Keratinocyte (primary cell): Measurements from ENCODE around the gene SFXN2. TPM values are rescaled to one million over a fixed set of nuclear protein-coding genes. Genes with fewer than 3 reads are reported as not detected.
"Not testable (repeated sequence)": the region's sequence is repeated elsewhere in the genome, so short reads cannot be mapped to it uniquely, and the experiment has no call there.

Experiments
- DNase-seq: peaks from one replicate; pipeline ENCODE4 v3.0.0-alpha.2; 2011; ENCODE audit warnings: low read depth, missing footprints, low spot score
- FAIRE-seq: peaks from 2 replicates; lab custom pipeline; 2011; peaks lifted over from hg19 to GRCh38; lab: Jason Lieb, UNC
- H2AFZ ChIP-seq: 2 replicates; pipeline ENCODE4 v1.6.0; 2012; ENCODE audit warnings: low read length, control low read depth, inconsistent platforms; ENCODE audit not compliant: control insufficient read depth
- H3K27ac ChIP-seq: 2 replicates; pipeline ENCODE4 v1.5.1; 2011; ENCODE audit warnings: low read length; ENCODE audit not compliant: control insufficient read depth, insufficient read depth
- H3K27me3 ChIP-seq: 3 replicates; pipeline ENCODE4 v1.6.0; 2011; ENCODE audit warnings: low read length; ENCODE audit not compliant: control insufficient read depth, insufficient read depth; ENCODE audit errors: extremely low read depth
- H3K36me3 ChIP-seq, 2 experiments: 2 replicates in 1 of 2; 3 replicates in 1 of 2; pipeline ENCODE4 v1.5.1; 2011; ENCODE audit warnings: low read length in 2 of 2, mild to moderate bottlenecking in 1 of 2; ENCODE audit not compliant: control insufficient read depth in 2 of 2, insufficient read depth in 2 of 2; ENCODE audit errors: extremely low read depth in 1 of 2
- H3K4me1 ChIP-seq: 3 replicates; pipeline ENCODE4 v1.5.1; 2011; ENCODE audit warnings: low read length; ENCODE audit not compliant: control insufficient read depth, insufficient read depth; ENCODE audit errors: extremely low read depth
- H3K4me2 ChIP-seq: 3 replicates; pipeline ENCODE4 v1.6.0; 2011; ENCODE audit warnings: low read depth, low read length; ENCODE audit not compliant: control insufficient read depth, insufficient read depth; ENCODE audit errors: extremely low read depth
- H3K4me3 ChIP-seq, 3 experiments: fragments of 200-600 bp in 1 of 3; sonication (generic) in 1 of 3; 2 replicates in 2 of 3; 3 replicates in 1 of 3; pipeline ENCODE4 v1.5.1; 2011 to 2016; ENCODE audit warnings: low read length in 3 of 3, mild to moderate bottlenecking in 3 of 3, control low read depth in 2 of 3, inconsistent platforms in 1 of 3, low read depth in 1 of 3, mixed read lengths in 1 of 3, mixed run types in 1 of 3, moderate library complexity in 1 of 3; ENCODE audit not compliant: control insufficient read depth in 2 of 3, insufficient read depth in 2 of 3; ENCODE audit errors: extremely low read depth in 1 of 3
- H3K79me2 ChIP-seq: 2 replicates; pipeline ENCODE4 v1.6.0; 2012; ENCODE audit warnings: low read length; ENCODE audit not compliant: control insufficient read depth, insufficient read depth
- H3K9ac ChIP-seq: 3 replicates; pipeline ENCODE4 v1.6.0; 2011; ENCODE audit warnings: low read length; ENCODE audit not compliant: control insufficient read depth, insufficient read depth; ENCODE audit errors: extremely low read depth
- H3K9me1 ChIP-seq: 3 replicates; pipeline ENCODE4 v1.6.0; 2011; ENCODE audit warnings: low read length; ENCODE audit not compliant: control insufficient read depth, insufficient read depth; ENCODE audit errors: extremely low read depth
- H3K9me3 ChIP-seq: 2 replicates; pipeline ENCODE4 v1.5.1; 2012; ENCODE audit warnings: low read depth, low read length; ENCODE audit not compliant: control insufficient read depth
- H4K20me1 ChIP-seq: 3 replicates; pipeline ENCODE4 v1.6.0; 2011; ENCODE audit warnings: low read length; ENCODE audit not compliant: control insufficient read depth, insufficient read depth; ENCODE audit errors: extremely low read depth
- EZH2 ChIP-seq: IDR thresholded peaks from one replicate; pipeline ENCODE4 v1.6.1; 2012; ENCODE audit warnings: inconsistent platforms, mild to moderate bottlenecking, low read length, moderate library complexity
- dilution Hi-C: fragments of 300-500 bp; cut with MboI; formaldehyde crosslinking; loops from one replicate; pipeline ENCODE4 v1.7.0; 2020; ENCODE audit warnings: low sequenced_read_pairs; ENCODE audit not compliant: extremely low pct_ligation_motif_present
- polyA plus RNA-seq, 5 experiments: library from polyadenylated mRNA; depleted of rRNA in 3 of 5; stranded (reverse) in 3 of 5; stranded (forward) in 1 of 5; unstranded in 1 of 5; fragments of >200 nt; gene quantifications; 1 replicate in 1 of 5; 2 replicates in 3 of 5; 3 replicates in 1 of 5; pipeline versions ENCODE4 v1.2.1 to v1.2.3, GENCODE V29; 2011 to 2012; ENCODE audit warnings: missing spikeins in 2 of 5, low read depth in 1 of 5, low replicate concordance in 1 of 5
- TF ChIP-seq, protein P1 (sequence below), 3 experiments: IDR thresholded peaks in 1 of 3; conservative IDR thresholded peaks in 1 of 3; optimal IDR thresholded peaks in 1 of 3; 2 replicates in 2 of 3; 3 replicates in 1 of 3; pipeline versions ENCODE3 to v1.5.1; 2011; ENCODE audit warnings: low read length in 3 of 3, mild to moderate bottlenecking in 3 of 3, moderate library complexity in 2 of 3, control low read depth in 1 of 3, inconsistent platforms in 1 of 3; ENCODE audit not compliant: insufficient read depth in 2 of 3; ENCODE audit errors: extremely low read depth in 1 of 3

Gene SFXN2
- polyA plus RNA-seq, 1 donor (not counting 4 experiments of a cell fraction or from before 2014, with no cell fraction given) = 5.0 TPM

DNA sequence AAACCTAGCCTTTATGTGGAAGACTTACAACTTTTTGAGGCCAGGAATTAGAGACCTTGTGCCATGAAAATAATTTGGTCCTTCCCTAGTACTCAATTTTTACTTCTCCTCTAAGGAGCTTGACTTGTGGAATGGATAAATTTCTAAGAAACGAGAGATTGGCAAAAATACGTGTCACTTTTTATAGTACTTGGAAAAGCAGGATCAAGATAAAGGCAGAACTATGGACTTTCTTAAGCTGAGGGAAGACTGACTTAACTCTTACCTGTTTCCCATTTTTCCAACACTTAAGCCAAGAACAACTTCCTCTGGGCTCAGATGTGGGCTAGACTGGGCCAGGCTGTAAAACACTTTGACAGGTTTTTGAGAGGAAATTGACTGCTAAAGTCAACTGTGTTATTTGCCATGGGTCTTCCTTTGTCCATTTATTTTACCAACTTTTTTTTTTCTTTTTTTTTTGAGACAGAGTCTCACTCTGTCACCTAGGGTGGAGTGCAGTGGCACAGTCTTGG is 27.3 kb downstream of the SFXN2 start:
- peaks cover 23% of the 10 kb centered on the region for H3K4me1 ChIP-seq
- no peaks in the 10 kb centered on the region for H3K27me3 ChIP-seq
- H2AFZ ChIP-seq = no peak overlapping the region
- TF ChIP-seq, protein P1, sequence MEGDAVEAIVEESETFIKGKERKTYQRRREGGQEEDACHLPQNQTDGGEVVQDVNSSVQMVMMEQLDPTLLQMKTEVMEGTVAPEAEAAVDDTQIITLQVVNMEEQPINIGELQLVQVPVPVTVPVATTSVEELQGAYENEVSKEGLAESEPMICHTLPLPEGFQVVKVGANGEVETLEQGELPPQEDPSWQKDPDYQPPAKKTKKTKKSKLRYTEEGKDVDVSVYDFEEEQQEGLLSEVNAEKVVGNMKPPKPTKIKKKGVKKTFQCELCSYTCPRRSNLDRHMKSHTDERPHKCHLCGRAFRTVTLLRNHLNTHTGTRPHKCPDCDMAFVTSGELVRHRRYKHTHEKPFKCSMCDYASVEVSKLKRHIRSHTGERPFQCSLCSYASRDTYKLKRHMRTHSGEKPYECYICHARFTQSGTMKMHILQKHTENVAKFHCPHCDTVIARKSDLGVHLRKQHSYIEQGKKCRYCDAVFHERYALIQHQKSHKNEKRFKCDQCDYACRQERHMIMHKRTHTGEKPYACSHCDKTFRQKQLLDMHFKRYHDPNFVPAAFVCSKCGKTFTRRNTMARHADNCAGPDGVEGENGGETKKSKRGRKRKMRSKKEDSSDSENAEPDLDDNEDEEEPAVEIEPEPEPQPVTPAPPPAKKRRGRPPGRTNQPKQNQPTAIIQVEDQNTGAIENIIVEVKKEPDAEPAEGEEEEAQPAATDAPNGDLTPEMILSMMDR (optimal IDR thresholded peaks at IDR 0.05 in 1 of 3, IDR thresholded peaks at IDR 0.05 in 1 of 3, conservative IDR thresholded peaks at IDR 0.05 in 1 of 3; ENCODE audit: extremely low read depth in 1 of 3, insufficient read depth in 2 of 3, low read length in 3 of 3) = no peak
- TF ChIP-seq EZH2 = no peak
- no peak overlapping the region for H3K9ac ChIP-seq
- H3K27ac ChIP-seq = no peak overlapping the region
- peaks cover 29% of the 10 kb centered on the region for H3K79me2 ChIP-seq
- H3K36me3 ChIP-seq = no peaks in the 10 kb centered on the region
- no peak overlapping the region for H3K4me2 ChIP-seq
- H3K9me1 ChIP-seq = no peaks in the 10 kb centered on the region
- no peaks in the 10 kb centered on the region for H3K9me3 ChIP-seq
- H3K4me3 ChIP-seq = no peak overlapping the region
- no peaks in the 10 kb centered on the region for H4K20me1 ChIP-seq
- DNase-seq = no peak
- FAIRE-seq = no peak
- dilution Hi-C loops = no loop called here

DNA sequence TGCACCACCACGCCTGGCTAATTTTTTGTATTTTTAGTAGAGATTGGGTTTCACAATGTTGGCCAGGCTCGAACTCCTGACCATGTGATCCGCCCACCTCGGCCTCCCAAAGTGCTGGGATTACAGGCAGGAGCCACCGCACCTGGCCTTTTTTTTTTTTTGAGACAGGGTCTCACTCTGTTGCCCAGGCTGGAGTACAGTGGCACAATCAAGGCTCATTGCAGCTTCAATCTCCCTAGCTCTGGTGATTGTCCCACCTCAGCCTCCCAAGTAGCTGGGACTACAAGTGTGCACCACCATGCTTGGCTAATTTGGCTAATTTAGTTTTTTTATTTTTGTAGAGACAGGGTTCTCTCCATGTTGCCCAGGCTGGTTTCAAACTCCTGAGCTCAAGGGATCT is 27.9 kb downstream of the SFXN2 start:
- H3K36me3 ChIP-seq, dilution Hi-C loops, H3K27ac ChIP-seq, H3K9me3 ChIP-seq, DNase-seq, H3K27me3 ChIP-seq, FAIRE-seq, H3K9me1 ChIP-seq, H3K4me3 ChIP-seq, H2AFZ ChIP-seq, H3K9ac ChIP-seq, H3K4me2 ChIP-seq, H4K20me1 ChIP-seq: not testable (repeated sequence)
- H3K4me1 ChIP-seq = peaks cover 23% of the 10 kb centered on the region
- peaks cover 32% of the 10 kb centered on the region for H3K79me2 ChIP-seq

DNA sequence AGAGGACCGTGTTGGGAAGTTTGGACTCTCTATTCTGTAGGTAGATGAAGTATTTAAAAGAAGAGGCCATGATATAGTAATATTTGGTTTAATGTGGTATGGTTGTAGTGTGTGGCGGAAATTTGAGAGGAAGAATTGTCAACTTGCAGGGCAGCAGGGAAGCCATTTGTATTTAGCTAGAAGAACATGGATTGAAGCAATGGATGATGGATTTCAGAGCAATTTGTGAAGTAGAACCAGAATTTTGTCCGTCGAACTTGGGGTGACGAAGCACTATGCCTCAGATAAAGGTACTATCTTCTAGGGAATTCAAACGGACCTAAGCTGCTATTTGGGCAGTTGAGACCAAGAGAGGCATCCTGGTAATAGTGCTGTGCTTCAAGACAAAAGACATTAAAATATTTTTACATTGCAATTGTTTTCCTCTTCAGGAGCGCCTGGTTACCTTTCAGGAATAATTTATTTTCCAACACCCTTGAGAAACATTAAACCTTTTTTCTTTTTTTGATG is 28.7 kb downstream of the SFXN2 start:
- H3K4me3 ChIP-seq = peak overlapping the region in 1 of 3 experiments; percentile 41
- no peak for FAIRE-seq
- dilution Hi-C loops = no loop called here
- H3K27ac ChIP-seq = peak overlapping the region; percentile 27
- H4K20me1 ChIP-seq = no peaks in the 10 kb centered on the region
- H3K4me2 ChIP-seq = peak overlapping the region; percentile 45
- TF ChIP-seq, protein P1 (optimal IDR thresholded peaks at IDR 0.05 in 1 of 3, IDR thresholded peaks at IDR 0.05 in 1 of 3, conservative IDR thresholded peaks at IDR 0.05 in 1 of 3; ENCODE audit: extremely low read depth in 1 of 3, insufficient read depth in 2 of 3, low read length in 3 of 3) = no peak
- no peak for TF ChIP-seq EZH2
- no peak overlapping the region for H3K9ac ChIP-seq
- H3K27me3 ChIP-seq = no peaks in the 10 kb centered on the region
- H3K36me3 ChIP-seq = no peaks in the 10 kb centered on the region
- H2AFZ ChIP-seq = peak overlapping the region; percentile 82
- peaks cover 37% of the 10 kb centered on the region for H3K79me2 ChIP-seq
- no peaks in the 10 kb centered on the region for H3K9me1 ChIP-seq
- no peaks in the 10 kb centered on the region for H3K9me3 ChIP-seq
- no peak for DNase-seq
- H3K4me1 ChIP-seq = peaks cover 23% of the 10 kb centered on the region
